Activated CD8-positive, alpha-beta T cell treated with anti-CD3 and anti-CD28 coated beads for 36 hours (primary cell): Measurements from ENCODE around the gene TCL1B. TPM values are rescaled to one million over a fixed set of nuclear protein-coding genes. Genes with fewer than 3 reads are reported as not detected.
"Not testable (repeated sequence)": the region's sequence is repeated elsewhere in the genome, so short reads cannot be mapped to it uniquely, and the experiment has no call there.

Experiments used
- ATAC-seq: fragments of 200-7000 bp; cut with Tn5 transposase; one replicate; pipeline ENCODE4 v1.10.0; 2021; ENCODE audit warnings: mild to moderate bottlenecking, moderate library complexity
- CTCF ChIA-PET: fragments of 350-600 bp; sonication (Branson Sonifier 250); formaldehyde crosslinking; loops from one replicate; lab custom pipeline; 2021; ENCODE audit warnings: antibody characterized with exemption; lab: Charles Lee
- POLR2A ChIA-PET: fragments of 350-600 bp; sonication (Branson Sonifier 250); formaldehyde crosslinking; loops from one replicate; lab custom pipeline; 2021; ENCODE audit warnings: antibody characterized with exemption; lab: Charles Lee
- DNase-seq: peaks from one replicate; pipeline ENCODE4 v3.0.0-alpha.2; 2020
- H3K27ac Mint-ChIP-seq: one replicate; pipeline ENCODE4 v1.8.0; 2021; ENCODE audit warnings: mild to moderate bottlenecking, mixed read lengths
- H3K27me3 Mint-ChIP-seq: one replicate; pipeline ENCODE4 v1.8.0; 2021; ENCODE audit warnings: mixed read lengths
- H3K36me3 Mint-ChIP-seq: one replicate; pipeline ENCODE4 v1.8.0; 2021; ENCODE audit warnings: low read depth, mixed read lengths
- H3K4me1 Mint-ChIP-seq: one replicate; pipeline ENCODE4 v1.8.0; 2021; ENCODE audit warnings: low read depth, mixed read lengths
- H3K4me3 Mint-ChIP-seq: one replicate; pipeline ENCODE4 v1.8.0; 2021; ENCODE audit warnings: mild to moderate bottlenecking, moderate library complexity, mixed read lengths
- H3K9me3 Mint-ChIP-seq: one replicate; pipeline ENCODE4 v1.8.0; 2021; ENCODE audit warnings: mixed read lengths
- CTCF ChIP-seq: fragments of 200-600 bp; IDR thresholded peaks from one replicate; pipeline ENCODE4 v1.8.0; 2022; ENCODE audit warnings: antibody characterized with exemption, mild to moderate bottlenecking
- intact Hi-C: fragments of 100-400 bp; cut with micrococcal nuclease; formaldehyde crosslinking; loops from one replicate; pipeline ENCODE4 v1.10.0; 2022
- total RNA-seq, 2 experiments: library from RNA; stranded (reverse); gene quantifications; one replicate each; pipeline ENCODE4 v1.2.3, GENCODE V29; 2021

The TCL1B gene
- total RNA-seq, 2 experiments from 2014 or later, result not detected

DNA sequence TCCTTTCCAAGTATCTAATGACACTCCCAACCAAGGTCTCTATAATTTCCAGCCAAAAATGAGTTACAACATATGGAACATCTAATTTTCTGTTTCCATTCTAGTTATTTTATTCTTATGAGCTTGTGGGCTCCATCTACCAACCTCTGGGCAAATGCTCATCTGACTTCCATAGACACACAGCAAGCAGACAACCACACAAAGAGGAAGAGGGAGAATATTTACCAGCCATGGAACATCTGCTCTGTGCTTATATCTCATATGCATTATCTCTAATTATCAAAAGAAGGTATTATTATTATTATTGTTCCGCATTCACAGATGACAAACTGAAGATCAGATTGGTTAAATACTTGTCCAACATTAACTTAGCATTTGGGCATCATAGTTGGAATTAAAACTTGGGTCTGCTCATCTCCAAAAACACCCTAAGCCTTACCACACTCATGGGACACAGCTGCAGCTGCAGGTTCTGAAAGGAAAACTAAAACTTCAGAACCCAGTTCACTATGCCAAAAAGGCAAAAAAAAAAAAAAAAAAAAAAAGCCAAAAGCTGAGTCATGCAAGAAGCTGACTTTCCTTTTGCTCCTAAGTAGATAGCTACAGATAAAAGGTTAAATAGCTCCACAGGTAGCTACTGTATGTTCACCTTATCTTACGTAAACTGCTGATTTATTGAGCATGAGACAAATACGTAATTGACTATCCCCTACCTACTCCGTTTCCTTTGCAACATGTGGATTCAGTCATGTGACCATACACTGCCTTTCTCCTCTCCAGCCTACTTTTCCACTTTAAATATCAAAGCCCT lies 23.6 kb upstream of the TCL1B start:
- H3K36me3 Mint-ChIP-seq, result no peaks in the 10 kb centered on the region
- no peak for DNase-seq
- H3K9me3 Mint-ChIP-seq, result no peaks in the 10 kb centered on the region
- no peak for TF ChIP-seq CTCF
- POLR2A ChIA-PET, result no interaction called here
- no peak overlapping the region for H3K4me3 Mint-ChIP-seq
- no peak for ATAC-seq
- intact Hi-C loops, result no loop called here
- no peaks in the 10 kb centered on the region for H3K4me1 Mint-ChIP-seq
- peaks cover 13% of the 10 kb centered on the region for H3K27me3 Mint-ChIP-seq
- CTCF ChIA-PET, result no interaction called here
- no peak overlapping the region for H3K27ac Mint-ChIP-seq

- Mint-ChIP-seq H3K36me3 (no peaks in the 10 kb centered on the region), H3K4me3 (no peak overlapping the region), H3K9me3 (no peaks in the 10 kb centered on the region), H3K27ac (no peak overlapping the region), H3K4me1 (no peaks in the 10 kb centered on the region), H3K27me3 (peaks cover 13% of the 10 kb centered on the region)
- TF ChIP-seq CTCF, result no peak
- ATAC-seq (no peak), DNase-seq (no peak)
- intact Hi-C loops, result no loop called here
- CTCF ChIA-PET, result no interaction called here
- POLR2A ChIA-PET, result no interaction called here
Observed at GRCh38 chr14:95663226-95663797, 22.9 kb upstream of the TCL1B start.

DNA sequence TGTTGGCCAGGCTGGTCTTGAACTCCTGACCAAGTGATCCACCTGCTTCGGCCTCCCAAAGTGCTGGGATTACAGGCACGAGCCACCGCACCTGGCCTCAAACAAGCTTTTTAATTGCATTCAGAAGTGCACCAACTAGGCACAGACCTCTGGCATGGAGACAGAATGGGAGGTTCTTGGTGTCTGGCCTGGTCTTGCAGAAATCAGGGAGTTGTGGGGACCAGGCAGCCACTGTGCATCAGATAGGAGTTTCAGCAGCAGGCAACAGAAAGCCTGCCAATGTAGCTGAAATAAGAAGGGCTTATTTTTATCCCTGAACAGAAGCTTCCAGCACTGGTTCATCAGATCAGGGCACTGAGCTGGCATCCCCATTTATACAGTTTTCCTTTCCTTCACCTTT lies 22.2 kb upstream of the TCL1B start:
- H3K36me3 Mint-ChIP-seq, result no peaks in the 10 kb centered on the region
- H3K27me3 Mint-ChIP-seq, result peaks cover 9% of the 10 kb centered on the region
- ChIA-PET POLR2A (no interaction called here), CTCF (interaction anchor here (1.0 to 1.6 kb wide), 2 partner anchors 20 to 111 kb away, joined by 3 to 5 read pairs; no protein-coding TSS in a partner anchor)
- H3K4me1 Mint-ChIP-seq, result no peaks in the 10 kb centered on the region
- no peaks in the 10 kb centered on the region for H3K9me3 Mint-ChIP-seq
- intact Hi-C loops, result no loop called here
- TF ChIP-seq CTCF, result no peak
- no peak overlapping the region for H3K27ac Mint-ChIP-seq
- ATAC-seq (no peak), DNase-seq (no peak)
- H3K4me3 Mint-ChIP-seq, result no peak overlapping the region

- CTCF ChIA-PET, result interaction anchor here (1.0 to 1.6 kb wide), 2 partner anchors 19 to 110 kb away, joined by 3 to 5 read pairs; no protein-coding TSS in a partner anchor
- POLR2A ChIA-PET, result no interaction called here
- DNase-seq, result no peak
- ATAC-seq, result no peak
- no peak for TF ChIP-seq CTCF
- Mint-ChIP-seq H3K9me3 (no peaks in the 10 kb centered on the region), H3K4me3 (no peak overlapping the region), H3K36me3 (no peaks in the 10 kb centered on the region), H3K27ac (no peak overlapping the region), H3K4me1 (no peaks in the 10 kb centered on the region), H3K27me3 (peaks cover 8% of the 10 kb centered on the region)
- intact Hi-C loops, result no loop called here
Observed at GRCh38 chr14:95664546-95664945, 21.7 kb upstream of the TCL1B start.

GRCh38 chr14:95665530-95665929 lies 20.7 kb upstream of the TCL1B start:
- H3K4me3 Mint-ChIP-seq, H3K36me3 Mint-ChIP-seq, intact Hi-C loops, ATAC-seq, H3K9me3 Mint-ChIP-seq, H3K27me3 Mint-ChIP-seq, H3K27ac Mint-ChIP-seq, H3K4me1 Mint-ChIP-seq, POLR2A ChIA-PET, DNase-seq: not testable (repeated sequence)
- CTCF ChIA-PET, result interaction anchor here (1.6 kb wide), 1 partner anchor 109 kb away, joined by 5 read pairs; no protein-coding TSS in a partner anchor
